ENCODE measurements around the gene HLA-DQB1.
"Not testable (repeated sequence)": the region's sequence is repeated elsewhere in the genome, so short reads cannot be mapped to it uniquely, and the experiment has no call there.

HLA-DQB1 gene

DNA sequence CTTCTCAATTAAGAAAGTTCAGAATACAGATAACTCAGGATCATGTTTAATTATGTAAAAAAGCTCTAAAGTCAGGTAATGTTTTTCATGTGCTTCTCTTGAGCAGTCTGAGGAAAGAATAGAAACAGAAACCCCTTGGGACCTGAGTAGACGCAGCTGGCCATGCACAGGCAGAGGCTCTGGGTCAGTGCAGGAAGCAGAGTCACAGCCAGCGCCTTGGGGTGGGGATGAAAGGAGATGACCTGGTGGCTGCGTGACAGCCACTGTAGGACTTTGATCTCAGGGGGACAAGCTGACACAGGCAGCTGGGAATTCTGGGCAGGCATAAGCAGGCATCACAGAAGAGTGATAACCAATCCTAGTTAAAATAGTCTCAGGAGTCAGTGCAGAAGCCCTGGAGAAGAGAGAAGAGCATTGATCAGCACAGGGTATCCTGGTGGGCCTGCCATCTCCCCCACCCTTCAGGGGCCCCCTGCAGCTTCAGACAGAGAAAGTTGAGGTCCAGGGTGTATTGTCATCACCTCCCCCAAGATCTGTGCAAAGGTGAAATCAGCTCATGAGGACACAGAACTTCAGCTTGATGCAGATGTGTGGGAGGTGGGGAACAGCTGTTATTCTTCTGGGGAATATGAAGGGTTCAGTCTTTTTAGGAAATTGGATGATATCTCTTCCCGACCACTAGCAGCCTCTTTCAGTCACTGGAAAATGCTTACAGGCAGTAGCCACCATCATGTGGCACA, 6.4 kb downstream of the HLA-DQB1 start:
- no peak for FAIRE-seq

DNA sequence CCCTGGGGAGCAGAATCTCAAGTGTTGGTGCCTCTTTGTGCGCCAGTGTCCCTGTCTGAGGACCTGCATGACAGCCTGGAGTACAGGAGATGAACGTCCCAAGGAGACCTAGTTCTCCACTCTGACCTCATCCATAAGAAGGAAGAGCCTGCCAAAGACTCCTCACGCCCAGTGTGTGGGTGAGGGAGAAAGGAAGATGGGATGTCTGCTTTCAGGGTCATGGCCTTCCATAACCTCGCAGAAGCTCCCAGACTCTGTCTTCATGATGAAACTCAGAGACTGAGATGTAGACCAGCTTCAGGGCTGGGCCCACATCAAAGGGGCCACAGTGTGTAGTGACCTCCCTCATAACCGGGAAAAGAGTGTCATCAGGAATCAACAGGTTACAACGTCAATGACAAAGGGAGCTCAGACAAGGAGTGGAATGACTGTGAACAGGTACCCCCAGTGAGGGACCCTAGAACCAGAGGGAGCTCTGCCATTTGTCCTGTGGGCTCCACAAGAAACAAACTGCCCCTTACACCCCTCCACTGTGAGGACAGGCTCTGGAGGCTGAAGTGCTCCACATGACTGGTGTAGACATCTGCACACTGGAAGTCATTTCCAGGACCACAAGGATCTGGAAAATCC, 8.1 kb downstream of the HLA-DQB1 start:
- FAIRE-seq = no peak

DNA sequence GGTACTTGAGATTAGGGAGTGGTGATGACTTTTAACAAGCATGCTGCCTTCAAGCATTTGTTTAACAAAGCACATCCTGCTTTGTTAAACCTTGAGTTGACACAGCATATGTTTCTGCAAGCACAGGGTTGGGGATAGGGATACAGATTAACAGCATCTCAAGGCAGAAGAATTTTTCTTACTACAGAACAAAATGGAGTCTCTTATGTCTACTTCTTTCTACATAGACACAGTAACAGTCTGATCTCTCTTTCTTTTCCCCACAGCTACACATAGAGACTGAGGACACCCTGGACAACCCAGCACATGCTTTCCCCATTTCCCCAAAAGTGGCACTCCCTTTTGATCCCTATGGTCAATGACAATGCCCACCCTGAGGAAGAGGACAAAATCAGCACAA, 8.6 kb downstream of the HLA-DQB1 start:
- not testable (repeated sequence) for FAIRE-seq

DNA sequence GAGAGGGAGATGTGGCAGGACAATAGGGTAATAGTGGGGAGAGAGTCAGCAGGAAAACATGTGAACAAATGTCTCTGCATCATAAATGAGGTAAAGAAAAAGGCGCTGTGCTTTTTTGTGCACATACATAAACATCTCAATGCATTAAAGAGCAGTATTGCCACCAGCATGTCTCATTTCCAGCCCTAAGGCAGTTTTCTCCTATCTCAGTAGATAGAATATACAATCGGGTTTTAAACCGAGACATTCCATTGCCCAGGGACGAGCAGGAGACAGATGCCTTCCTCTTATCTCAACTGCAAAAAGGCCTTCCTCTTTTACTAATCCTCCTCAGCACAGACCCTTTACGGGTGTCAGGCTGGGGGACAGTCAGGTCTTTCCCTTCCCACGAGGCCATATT, 9.1 kb downstream of the HLA-DQB1 start:
- FAIRE-seq = not testable (repeated sequence)

DNA sequence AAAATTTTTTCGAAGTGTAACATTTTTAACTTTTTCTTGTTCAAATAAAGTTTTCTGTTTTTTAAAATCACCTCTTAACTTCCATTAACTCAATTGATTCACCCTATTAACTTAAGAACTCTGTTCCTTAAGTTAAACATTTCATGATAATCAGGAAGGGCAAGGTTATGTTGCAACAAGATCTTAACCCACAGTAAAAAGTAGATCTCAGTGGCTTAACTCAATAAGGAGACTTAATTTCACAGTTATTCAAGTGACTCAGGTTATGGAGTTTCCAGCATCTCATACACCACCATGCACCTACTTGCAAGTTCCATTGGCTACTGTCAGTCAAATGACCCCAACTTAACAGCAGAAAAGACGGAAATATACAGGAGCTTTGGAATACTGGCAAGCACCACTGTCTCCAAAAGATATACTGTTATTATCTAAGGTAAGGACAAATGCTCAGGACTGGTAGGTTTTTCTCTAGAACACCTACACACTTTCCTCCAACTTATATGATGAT, 11.2 kb downstream of the HLA-DQB1 start:
- no peak for FAIRE-seq

DNA sequence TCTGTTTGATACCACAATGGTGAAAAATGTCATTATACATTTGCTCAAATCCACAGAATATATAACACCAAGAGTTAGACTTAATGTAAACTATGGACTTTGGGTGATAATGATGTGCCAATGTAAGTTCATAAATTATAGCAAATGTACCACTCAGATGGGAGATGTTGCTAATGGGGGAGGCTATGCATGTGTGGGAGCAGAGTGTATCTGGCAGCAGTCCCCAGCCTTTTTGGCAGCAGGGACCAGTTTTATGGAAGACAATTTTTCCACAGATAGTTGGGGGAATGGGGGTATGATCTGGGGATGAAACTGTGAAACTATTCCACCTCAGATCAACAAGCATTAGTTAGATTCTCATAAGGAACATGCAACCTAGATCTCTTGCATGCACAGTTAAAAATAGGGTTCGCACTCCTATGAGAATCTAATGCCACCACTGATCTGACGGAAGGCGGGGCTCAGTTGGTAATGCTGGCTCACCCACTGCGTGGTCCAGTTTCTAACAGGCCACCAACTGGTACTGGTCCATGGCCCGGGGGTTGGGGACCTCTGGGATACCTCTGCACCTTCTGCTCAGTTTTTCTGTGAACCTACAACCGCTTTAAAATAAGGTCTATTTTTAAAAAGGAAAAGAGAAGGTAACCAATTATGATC, 21.3 kb downstream of the HLA-DQB1 start:
- no peak for FAIRE-seq

DNA sequence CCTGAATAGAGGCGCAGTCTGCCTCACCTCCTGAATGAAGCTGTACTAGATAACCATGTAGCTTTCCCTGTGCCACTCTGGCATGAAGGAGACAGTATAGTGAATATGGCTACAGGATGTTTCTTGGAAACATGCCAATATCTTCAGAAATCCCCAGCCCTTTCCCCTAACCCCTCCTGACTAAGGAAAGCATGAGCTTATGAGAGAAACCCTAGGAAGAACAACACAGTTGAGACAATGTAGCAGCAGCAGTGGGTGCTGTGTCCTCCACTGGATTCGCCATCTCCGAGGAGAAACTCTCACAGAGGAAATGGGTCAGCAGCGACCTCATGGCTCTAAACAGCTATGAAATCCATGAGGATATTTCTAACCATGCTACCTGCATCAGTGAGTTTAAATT, 22.6 kb downstream of the HLA-DQB1 start:
- no peak for FAIRE-seq

DNA sequence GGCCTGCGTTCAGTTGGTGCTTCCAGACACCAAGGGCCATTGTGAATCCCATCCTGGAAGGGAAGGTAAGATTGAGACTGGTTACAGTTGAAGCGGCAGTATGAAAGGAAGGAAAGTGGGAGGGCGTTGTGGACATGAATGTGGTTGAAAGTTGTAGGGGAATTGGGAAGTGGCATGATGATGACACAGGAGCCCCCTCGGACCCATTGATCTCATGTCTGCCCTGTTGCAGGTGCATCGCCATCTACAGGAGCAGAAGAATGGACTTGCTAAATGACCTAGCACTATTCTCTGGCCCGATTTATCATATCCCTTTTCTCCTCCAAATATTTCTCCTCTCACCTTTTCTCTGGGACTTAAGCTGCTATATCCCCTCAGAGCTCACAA, 23.7 kb downstream of the HLA-DQB1 start:
- no peak for FAIRE-seq

DNA sequence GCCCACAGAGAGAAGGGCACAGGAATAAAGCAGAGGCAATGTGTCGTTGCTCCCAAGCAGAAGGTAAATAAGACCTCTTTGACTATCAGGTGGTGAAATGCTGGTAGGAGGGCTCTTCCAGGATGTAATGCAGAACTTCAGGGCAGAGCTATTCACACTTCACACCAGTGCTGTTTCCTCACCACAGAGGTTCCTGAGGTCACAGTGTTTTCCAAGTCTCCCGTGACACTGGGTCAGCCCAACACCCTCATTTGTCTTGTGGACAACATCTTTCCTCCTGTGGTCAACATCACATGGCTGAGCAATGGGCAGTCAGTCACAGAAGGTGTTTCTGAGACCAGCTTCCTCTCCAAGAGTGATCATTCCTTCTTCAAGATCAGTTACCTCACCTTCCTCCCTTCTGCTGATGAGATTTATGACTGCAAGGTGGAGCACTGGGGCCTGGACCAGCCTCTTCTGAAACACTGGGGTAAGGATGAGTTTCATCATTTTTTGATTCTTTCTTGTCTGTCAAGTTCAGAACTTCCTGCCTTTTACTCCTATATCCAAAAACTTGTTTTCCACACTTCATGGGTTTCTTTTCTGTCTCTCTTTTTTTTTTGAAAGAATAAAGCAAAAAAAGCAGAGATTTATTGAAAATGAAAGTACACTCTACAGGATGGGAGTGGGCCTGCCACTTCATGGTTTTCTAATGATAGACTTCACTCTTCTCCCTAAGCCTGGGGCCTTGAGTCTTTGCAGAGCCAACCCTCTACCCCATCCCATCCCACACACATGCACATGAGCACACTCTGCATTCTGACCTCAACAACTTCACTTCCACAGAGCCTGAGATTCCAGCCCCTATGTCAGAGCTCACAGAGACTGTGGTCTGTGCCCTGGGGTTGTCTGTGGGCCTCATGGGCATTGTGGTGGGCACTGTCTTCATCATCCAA, 24.4 kb downstream of the HLA-DQB1 start:
- FAIRE-seq = not testable (repeated sequence)

DNA sequence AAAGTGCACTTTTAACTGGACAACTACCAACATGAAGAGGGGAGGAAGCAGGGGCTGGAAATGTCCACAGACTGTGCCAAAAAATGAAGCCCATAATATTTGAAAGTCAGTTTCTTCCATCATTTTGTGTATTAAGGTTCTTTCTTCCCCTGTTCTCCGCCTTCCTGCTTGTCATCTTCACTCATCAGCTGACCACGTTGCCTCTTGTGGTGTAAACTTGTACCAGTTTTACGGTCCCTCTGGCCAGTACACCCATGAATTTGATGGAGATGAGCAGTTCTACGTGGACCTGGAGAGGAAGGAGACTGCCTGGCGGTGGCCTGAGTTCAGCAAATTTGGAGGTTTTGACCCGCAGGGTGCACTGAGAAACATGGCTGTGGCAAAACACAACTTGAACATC, 25.3 kb downstream of the HLA-DQB1 start:
- FAIRE-seq = no peak

DNA sequence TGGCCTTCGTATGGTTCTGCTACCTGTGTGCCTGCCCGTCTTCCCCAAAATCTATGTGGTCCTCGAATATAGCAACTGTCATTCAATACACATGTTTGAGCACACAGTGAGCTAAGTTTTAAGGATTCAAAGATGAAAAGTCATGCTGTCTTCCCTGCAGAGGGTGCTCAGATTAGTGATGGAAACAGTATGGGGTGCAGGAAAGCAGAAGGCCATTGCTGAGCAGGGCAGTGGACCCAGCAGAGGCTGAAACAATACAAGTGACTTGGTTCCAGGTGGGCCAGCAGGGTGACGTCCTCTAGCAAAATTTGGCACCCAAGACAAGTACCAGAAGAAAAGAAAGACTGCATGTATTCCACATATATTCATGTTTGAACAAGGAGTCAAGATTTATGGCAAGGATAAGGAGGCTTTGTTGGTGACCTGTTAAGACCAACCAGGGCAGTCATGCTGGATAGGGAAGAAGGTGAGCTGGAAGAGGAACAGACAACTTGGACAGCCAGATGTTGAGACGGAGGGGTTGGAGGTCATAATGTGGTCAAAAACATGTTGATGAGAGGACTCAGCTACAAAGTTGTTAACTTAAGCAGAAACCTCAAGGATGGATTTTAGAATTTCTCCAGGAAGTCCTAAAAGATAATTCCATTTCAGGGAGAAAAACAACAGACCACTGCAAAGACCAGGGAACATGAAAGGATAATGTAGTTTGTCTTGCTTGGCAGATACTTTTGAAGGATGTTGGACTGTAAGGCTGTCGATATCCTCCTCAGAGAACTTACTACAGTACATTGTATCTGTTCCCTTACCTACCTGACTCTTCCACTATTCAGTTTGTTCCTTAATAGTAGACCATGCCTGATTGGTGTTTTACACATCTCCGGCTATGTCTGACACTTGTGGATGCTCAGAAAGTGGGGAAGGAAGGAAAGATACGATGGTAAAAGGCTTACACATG, 26.7 kb downstream of the HLA-DQB1 start:
- FAIRE-seq = no peak

DNA sequence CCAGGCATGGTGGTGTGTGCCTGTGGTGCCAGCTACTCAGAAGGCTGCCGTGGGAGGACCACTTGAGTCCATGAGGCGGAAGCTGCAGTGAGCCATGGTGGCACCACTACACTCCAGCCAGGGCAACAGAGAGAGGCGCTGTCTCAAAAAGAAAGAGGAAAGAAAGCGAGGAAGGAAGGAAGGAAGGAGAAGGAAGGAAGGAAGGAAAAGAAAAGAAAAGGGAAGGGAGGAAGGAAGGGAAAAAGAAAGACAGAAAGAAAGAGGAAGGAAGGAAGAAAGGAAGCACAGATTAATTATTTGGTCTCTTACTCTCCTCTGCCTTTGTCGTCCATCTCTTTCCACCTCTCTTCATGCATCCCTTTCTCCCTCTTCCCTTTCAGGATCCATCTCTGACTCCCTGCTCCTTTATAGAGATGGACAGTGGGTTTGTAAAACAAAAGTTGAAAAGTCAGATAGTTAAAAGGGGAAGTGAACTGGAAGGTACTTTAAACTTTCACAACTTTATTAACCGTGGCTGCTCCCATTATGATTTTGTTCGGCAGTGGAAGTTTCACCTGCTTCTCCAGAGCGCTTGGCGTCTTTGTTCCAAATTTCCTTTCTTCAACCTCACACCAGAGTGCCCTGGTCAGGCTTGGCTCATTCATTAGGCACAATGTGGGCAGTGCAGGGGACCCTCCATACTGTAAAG, 27.8 kb downstream of the HLA-DQB1 start:
- no peak for FAIRE-seq

DNA sequence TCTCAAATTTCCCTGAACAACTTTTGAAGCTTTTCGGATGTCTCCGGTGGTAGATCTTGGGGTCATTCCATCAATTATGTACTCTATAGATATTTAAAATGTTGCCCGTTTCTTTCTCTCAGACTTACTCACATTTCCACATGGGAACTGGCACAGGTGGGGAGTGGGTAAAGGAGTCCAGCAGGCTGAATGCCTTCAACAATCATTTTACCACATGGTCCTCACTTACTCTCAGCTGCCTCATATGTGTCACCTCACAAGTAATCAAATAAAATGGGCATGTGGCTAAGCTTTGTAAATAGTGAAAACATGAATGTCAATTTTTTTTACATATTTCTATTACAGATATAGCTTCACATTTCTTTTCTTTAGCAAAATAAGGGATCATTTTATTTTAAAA, 28.6 kb downstream of the HLA-DQB1 start:
- FAIRE-seq = no peak

DNA sequence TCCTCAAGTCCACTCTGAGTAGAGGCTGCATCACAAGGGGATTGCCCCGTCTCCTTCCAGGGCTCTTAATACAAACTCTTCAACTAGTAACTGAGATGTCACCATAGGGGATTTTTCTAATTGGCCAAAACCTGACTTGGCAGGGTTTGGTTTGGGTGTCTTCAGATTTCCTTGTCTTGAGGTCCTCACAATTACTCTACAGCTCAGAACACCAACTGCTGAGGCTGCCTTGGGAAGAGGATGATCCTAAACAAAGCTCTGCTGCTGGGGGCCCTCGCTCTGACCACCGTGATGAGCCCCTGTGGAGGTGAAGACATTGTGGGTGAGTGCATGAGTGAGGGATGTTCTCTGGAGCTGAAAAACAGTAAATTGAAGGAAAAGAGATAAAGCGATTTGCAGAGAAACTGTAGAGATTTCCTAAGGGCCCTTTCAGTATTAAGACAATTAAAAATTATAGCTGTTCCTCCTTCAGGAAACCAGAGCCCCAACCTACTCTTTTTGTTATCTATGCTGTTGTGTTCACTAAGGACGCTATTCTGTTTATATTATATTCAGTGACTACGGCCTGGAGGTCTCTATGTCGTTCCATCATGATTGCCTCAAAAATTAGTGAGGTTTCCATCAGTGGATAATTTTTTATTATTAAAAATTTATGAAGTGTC, 29.1 kb downstream of the HLA-DQB1 start, which contains the start of gene HLA-DQA1:
Gene HLA-DQA1 (plus strand): TSS at position 188 of the 662 bp plus-strand sequence. CDS start 53 bp downstream, at position 241.
- no peak for FAIRE-seq

DNA sequence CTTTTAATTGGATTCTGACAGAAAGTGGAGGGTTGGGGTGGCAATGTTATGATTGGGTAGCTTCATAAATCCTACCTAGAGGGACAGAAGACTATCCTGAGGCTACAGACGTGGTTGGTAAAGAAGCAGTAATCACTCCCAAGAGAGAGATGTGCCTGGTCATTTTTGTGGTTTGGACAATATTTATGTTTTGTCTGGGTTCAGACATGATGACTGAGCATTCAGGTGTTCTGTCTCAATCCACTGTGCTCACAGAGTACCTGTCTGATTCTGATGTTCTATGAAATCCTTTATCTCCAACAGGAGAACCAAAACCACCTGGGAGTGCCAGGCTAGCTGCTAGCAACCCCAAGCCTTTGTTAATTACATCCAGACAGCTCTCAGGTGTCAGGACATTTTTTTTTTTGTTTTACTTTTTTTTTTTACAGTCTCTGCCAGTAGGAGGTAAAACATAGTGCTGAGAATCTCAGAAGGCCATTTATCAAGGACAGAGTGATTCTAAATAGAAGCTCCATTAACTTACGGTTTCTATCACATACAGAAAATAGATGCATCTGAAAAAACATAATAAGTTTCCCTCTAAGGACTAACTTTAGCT, 30.8 kb downstream of the HLA-DQB1 start:
- FAIRE-seq = no peak

DNA sequence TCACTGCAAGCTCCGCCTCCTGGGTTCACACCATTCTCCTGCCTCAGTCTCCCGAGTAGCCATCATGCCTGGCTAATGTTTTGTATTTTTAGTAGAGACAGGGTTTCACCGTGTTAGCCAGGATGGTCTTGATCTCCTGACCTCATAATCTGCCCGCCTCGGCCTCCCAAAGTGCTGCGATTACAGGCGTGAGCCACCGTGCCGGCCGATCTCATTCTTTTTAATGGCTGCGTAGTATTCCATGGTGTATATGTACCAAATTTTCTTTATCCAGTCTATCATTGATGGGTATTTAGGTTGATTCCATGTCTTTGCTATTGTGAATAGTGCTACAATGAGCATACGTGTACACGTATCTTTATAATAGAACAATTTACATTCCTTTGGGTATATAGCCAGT, 36.7 kb downstream of the HLA-DQB1 start:
- FAIRE-seq = not testable (repeated sequence)

DNA sequence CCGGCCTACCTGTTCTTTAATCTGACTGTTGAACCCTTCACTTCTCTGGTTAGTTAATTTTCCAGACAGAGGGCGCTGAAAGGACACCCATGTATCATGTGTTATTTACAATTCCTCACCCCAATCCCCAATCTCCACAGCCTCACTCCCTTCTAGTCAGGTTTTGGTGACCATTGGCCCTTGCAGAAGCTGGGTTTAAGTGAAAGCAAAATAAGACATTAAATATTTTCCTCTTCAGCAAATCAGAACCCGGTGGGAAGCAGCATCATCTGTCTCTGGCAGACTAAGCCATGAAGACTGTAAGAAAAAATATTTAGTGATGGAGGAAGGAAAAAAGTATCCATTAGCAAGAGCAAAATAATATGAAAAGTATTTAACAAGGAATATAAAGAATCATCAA, 38.6 kb downstream of the HLA-DQB1 start:
- no peak for FAIRE-seq

DNA sequence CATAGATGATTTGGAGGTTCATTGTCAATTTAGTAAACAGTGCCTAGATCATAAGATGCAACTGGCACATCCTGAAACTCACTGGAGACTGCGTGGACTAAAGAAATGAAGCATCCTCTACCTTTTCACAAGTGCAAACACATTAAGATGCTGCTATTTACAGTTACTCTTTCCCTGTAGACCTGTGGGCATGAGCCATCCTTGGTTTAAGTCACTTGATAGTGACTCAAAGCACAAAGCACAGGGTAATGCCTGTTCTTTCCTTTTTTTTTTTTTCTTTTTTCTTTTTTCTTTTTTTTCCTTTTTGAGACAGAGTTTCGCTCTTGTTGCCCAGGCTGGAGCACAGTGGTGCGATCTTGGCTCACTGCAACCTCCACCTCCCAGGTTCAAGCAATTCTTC, 39.2 kb downstream of the HLA-DQB1 start:
- FAIRE-seq = no peak

DNA sequence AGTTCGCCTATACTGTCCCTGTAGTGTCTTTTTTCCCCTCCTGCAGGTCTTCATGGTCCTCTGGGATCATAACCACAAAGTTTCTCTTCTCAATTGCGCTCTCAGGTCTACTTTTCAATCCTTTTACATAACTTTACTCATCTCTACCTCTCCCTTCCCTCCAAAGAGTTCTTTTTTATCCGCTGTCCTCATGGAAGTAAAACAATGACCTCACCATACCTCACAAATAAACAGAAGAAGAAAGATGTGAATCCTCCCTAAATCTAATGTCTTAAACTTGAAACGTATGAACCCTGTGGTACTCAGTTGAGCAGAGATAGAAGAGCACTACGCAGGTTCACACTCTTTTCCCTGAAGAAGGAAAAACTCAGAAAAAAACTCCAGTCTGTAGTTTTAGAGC, 41.3 kb downstream of the HLA-DQB1 start:
- FAIRE-seq = no peak

DNA sequence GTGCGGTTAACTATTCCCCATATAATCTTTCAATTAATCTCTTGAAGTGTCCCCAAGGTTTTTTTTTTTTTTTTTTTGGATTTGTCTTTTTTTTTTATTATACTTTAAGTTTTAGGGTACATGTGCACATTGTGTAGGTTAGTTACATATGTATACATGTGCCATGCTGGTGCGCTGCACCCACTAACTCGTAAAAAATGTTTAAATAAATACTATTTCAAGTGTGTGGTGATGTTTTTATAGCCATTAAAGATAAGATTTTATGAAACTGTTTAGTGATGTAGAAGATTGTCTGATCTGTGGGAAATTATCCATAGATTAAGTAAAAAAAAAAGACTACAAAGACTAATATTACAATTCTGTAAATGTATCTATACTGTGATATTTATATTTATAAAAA, 41.9 kb downstream of the HLA-DQB1 start:
- FAIRE-seq = no peak

Measured in G401.6 (cell line).